Loucy (cell line): ENCODE data around the gene PRKAR2B.

Experiments
- EZH2phosphoT487 ChIP-seq: fragments of 200-600 bp; IDR thresholded peaks from 2 replicates; pipeline ENCODE4 v1.6.1; 2018; ENCODE audit warnings: antibody characterized with exemption, mild to moderate bottlenecking, moderate library complexity, borderline replicate concordance
- TF ChIP-seq, protein P1 (sequence below): fragments of 200-600 bp; sonication (generic); conservative IDR thresholded peaks from 2 replicates; pipeline ENCODE4 v1.5.1; 2014; ENCODE audit warnings: mild to moderate bottlenecking, antibody characterized with exemption, low read length

GRCh38 chr7:107203607-107204006, 159.1 kb downstream of the PRKAR2B start:
- TF ChIP-seq, protein P1, sequence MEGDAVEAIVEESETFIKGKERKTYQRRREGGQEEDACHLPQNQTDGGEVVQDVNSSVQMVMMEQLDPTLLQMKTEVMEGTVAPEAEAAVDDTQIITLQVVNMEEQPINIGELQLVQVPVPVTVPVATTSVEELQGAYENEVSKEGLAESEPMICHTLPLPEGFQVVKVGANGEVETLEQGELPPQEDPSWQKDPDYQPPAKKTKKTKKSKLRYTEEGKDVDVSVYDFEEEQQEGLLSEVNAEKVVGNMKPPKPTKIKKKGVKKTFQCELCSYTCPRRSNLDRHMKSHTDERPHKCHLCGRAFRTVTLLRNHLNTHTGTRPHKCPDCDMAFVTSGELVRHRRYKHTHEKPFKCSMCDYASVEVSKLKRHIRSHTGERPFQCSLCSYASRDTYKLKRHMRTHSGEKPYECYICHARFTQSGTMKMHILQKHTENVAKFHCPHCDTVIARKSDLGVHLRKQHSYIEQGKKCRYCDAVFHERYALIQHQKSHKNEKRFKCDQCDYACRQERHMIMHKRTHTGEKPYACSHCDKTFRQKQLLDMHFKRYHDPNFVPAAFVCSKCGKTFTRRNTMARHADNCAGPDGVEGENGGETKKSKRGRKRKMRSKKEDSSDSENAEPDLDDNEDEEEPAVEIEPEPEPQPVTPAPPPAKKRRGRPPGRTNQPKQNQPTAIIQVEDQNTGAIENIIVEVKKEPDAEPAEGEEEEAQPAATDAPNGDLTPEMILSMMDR, result no peak
- no peak for TF ChIP-seq EZH2phosphoT487
